HUES48 (cell line): Measurements from ENCODE around the gene DUSP28.

Experiments used
- H3K27ac ChIP-seq: one replicate; pipeline ENCODE4 v1.7.0; 2013; ENCODE audit warnings: low read depth, low read length, inconsistent platforms
- H3K27me3 ChIP-seq: 2 replicates; pipeline ENCODE4 v1.6.1; 2013; ENCODE audit warnings: mild to moderate bottlenecking, low read length; ENCODE audit not compliant: control insufficient read depth, insufficient read depth
- H3K36me3 ChIP-seq: 2 replicates; pipeline ENCODE4 v1.6.1; 2013; ENCODE audit warnings: low read length; ENCODE audit not compliant: control insufficient read depth, insufficient read depth
- H3K4me1 ChIP-seq: 2 replicates; pipeline ENCODE4 v1.6.1; 2013; ENCODE audit warnings: mild to moderate bottlenecking, low read length; ENCODE audit not compliant: control insufficient read depth, insufficient read depth
- H3K4me3 ChIP-seq: 2 replicates; pipeline ENCODE4 v1.5.1; 2013; ENCODE audit warnings: mild to moderate bottlenecking, low read depth, low read length
- H3K9ac ChIP-seq: 2 replicates; pipeline ENCODE4 v1.6.1; 2013; ENCODE audit warnings: mild to moderate bottlenecking, low read depth, low read length, moderate library complexity
- H3K9me3 ChIP-seq: 2 replicates; pipeline ENCODE4 v1.6.1; 2013; ENCODE audit warnings: low read length; ENCODE audit not compliant: control insufficient read depth, insufficient read depth

DUSP28 gene

DNA sequence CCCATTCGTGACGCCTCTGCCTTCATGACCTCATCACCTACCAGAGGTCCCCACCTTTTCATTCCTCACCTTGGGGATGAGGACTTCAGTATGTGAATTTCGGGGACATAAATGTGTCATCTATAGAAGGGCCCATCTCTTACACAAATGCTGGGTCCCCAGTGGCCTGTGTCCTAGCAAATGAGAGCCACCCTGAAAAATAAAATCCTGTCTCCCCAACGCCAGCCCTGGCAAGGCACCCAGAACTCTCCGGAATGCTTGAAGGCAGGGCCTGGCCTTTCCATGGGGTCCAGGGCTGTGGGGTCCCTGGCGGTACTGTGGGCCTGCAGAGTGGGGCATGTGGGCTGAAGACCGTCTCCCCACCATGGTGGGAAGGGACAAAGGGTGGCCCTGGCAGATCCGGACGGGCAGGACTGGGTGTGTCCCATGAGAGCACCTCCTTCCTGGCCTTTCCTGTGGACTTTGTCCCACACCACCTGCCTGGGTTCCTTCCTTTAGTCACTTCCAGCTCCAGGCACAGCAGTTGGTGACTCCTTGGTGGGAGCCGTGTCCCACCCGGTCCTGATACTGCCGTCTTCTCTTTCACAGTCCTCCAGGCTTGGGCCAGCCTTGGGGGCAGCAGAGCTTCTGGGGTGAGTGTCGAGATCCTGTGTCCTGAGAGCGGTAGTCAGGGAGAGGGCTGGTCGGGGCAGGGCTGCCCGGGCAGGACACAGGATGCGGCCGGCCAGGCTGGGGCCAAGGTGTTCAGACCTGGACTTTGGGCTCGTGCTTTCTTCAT is 45.0 kb downstream of the DUSP28 start:
- Histone ChIP-seq H3K27me3 (no peaks in the 10 kb centered on the region), H3K9ac (no peak overlapping the region), H3K4me3 (no peak overlapping the region)

DNA sequence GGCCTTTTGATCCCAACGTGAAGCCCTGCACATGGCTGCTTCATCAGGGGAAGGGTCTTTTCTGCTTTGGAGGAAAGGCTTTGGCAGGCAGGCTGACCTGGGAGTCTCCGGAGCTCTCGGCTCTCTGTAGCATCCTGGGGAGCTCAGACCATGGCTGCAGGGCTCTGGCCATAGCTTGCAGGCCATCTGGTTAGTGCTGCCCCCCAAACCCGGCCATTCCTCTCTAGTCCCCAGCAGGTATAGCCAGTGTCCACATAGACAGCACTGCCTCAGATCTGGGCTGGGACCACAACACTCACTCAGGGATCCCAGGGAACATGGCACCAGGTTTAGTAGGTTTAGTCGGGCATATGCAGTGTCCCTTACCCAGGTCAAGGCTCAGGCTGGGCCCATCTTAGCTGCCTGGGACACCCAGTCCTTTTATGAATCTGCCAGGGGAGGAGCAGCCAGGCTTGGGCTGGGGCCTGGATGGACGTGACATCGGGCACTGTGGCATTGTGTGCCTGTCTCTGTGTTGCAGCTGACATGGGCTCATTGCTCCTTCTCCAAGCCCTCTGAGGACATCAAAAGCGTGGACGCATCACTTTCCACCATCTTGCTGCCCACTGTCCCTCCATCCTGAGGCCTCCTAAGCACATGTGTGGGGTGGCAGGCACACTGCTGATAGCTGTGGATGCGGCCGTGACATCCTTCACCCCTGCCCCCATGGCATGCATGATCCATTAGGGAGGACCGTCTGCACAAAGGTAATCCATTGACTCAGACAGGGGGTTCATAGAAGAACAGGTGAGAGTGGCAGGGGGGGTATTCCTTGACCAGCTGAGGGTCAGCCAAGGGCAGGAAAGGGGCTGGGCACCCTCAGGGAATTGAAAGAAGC is 45.9 kb downstream of the DUSP28 start:
- H3K4me3 ChIP-seq = no peak overlapping the region
- H3K27me3 ChIP-seq = no peaks in the 10 kb centered on the region
- H3K4me1 ChIP-seq = no peaks in the 10 kb centered on the region
- no peaks in the 10 kb centered on the region for H3K9me3 ChIP-seq
- H3K9ac ChIP-seq = no peak overlapping the region
- no peaks in the 10 kb centered on the region for H3K36me3 ChIP-seq
- H3K27ac ChIP-seq = no peak overlapping the region

More for the DNA sequence above, 45.0 kb downstream of the DUSP28 start:
- no peaks in the 10 kb centered on the region for H3K4me1 ChIP-seq
- 0 out of 2 replicates have a peak, but pooled peaks cover 1% of the 10 kb centered on the region for H3K36me3 ChIP-seq
- no peaks in the 10 kb centered on the region for H3K9me3 ChIP-seq
- H3K27ac ChIP-seq = no peak overlapping the region

DNA sequence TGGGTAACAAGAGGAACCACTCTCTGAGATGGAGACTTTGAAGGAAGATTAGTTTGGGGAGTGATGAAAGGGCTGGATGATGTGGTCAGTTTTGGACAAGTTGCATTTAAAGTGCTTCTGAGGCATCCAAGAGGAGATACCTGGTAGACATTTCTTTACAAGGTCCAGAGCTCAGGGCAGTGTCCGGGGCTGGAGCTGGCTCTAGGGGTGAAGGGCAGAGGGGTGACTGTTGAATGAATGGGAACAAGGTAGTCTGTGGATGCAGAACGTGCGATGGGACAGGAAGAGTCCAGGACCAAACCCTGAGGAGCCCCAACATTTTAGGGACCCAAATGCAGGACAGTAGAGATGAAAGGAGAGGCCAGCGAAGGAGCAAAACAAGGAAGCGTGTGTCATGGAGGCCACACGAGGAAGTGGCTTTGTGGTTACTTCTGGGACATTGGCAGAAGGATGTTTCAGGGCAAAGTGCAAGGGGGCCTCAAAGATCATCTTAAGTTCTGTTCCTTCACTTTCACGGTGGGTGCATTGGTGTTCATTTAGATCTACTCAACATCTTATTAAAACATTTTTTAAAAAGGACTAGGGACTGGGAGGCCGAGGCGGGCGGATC is 51.5 kb downstream of the DUSP28 start:
- Histone ChIP-seq H3K4me1 (no peaks in the 10 kb centered on the region), H3K9ac (no peak overlapping the region), H3K27me3 (no peaks in the 10 kb centered on the region), H3K27ac (no peak overlapping the region), H3K4me3 (no peak overlapping the region), H3K9me3 (peaks cover 18% of the 10 kb centered on the region), H3K36me3 (no peaks in the 10 kb centered on the region)
